Keratinocyte (primary cell): ENCODE results near the gene CHMP6. TPM values are rescaled to one million over a fixed set of nuclear protein-coding genes. Genes with fewer than 3 reads are reported as not detected.

Source experiments
- DNase-seq: peaks from one replicate; pipeline ENCODE4 v3.0.0-alpha.2; 2011; ENCODE audit warnings: low read depth, missing footprints, low spot score
- FAIRE-seq: peaks from 2 replicates; lab custom pipeline; 2011; peaks lifted over from hg19 to GRCh38; lab: Jason Lieb, UNC
- H2AFZ ChIP-seq: 2 replicates; pipeline ENCODE4 v1.6.0; 2012; ENCODE audit warnings: low read length, control low read depth, inconsistent platforms; ENCODE audit not compliant: control insufficient read depth
- H3K27ac ChIP-seq: 2 replicates; pipeline ENCODE4 v1.5.1; 2011; ENCODE audit warnings: low read length; ENCODE audit not compliant: control insufficient read depth, insufficient read depth
- H3K27me3 ChIP-seq: 3 replicates; pipeline ENCODE4 v1.6.0; 2011; ENCODE audit warnings: low read length; ENCODE audit not compliant: control insufficient read depth, insufficient read depth; ENCODE audit errors: extremely low read depth
- H3K36me3 ChIP-seq, 2 experiments: 2 replicates in 1 of 2; 3 replicates in 1 of 2; pipeline ENCODE4 v1.5.1; 2011; ENCODE audit warnings: low read length in 2 of 2, mild to moderate bottlenecking in 1 of 2; ENCODE audit not compliant: control insufficient read depth in 2 of 2, insufficient read depth in 2 of 2; ENCODE audit errors: extremely low read depth in 1 of 2
- H3K4me1 ChIP-seq: 3 replicates; pipeline ENCODE4 v1.5.1; 2011; ENCODE audit warnings: low read length; ENCODE audit not compliant: control insufficient read depth, insufficient read depth; ENCODE audit errors: extremely low read depth
- H3K4me2 ChIP-seq: 3 replicates; pipeline ENCODE4 v1.6.0; 2011; ENCODE audit warnings: low read depth, low read length; ENCODE audit not compliant: control insufficient read depth, insufficient read depth; ENCODE audit errors: extremely low read depth
- H3K4me3 ChIP-seq, 3 experiments: fragments of 200-600 bp in 1 of 3; sonication (generic) in 1 of 3; 2 replicates in 2 of 3; 3 replicates in 1 of 3; pipeline ENCODE4 v1.5.1; 2011 to 2016; ENCODE audit warnings: low read length in 3 of 3, mild to moderate bottlenecking in 3 of 3, control low read depth in 2 of 3, inconsistent platforms in 1 of 3, low read depth in 1 of 3, mixed read lengths in 1 of 3, mixed run types in 1 of 3, moderate library complexity in 1 of 3; ENCODE audit not compliant: control insufficient read depth in 2 of 3, insufficient read depth in 2 of 3; ENCODE audit errors: extremely low read depth in 1 of 3
- H3K79me2 ChIP-seq: 2 replicates; pipeline ENCODE4 v1.6.0; 2012; ENCODE audit warnings: low read length; ENCODE audit not compliant: control insufficient read depth, insufficient read depth
- H3K9ac ChIP-seq: 3 replicates; pipeline ENCODE4 v1.6.0; 2011; ENCODE audit warnings: low read length; ENCODE audit not compliant: control insufficient read depth, insufficient read depth; ENCODE audit errors: extremely low read depth
- H3K9me1 ChIP-seq: 3 replicates; pipeline ENCODE4 v1.6.0; 2011; ENCODE audit warnings: low read length; ENCODE audit not compliant: control insufficient read depth, insufficient read depth; ENCODE audit errors: extremely low read depth
- H3K9me3 ChIP-seq: 2 replicates; pipeline ENCODE4 v1.5.1; 2012; ENCODE audit warnings: low read depth, low read length; ENCODE audit not compliant: control insufficient read depth
- H4K20me1 ChIP-seq: 3 replicates; pipeline ENCODE4 v1.6.0; 2011; ENCODE audit warnings: low read length; ENCODE audit not compliant: control insufficient read depth, insufficient read depth; ENCODE audit errors: extremely low read depth
- CTCF ChIP-seq, 3 experiments: IDR thresholded peaks in 1 of 3; conservative IDR thresholded peaks in 1 of 3; optimal IDR thresholded peaks in 1 of 3; 2 replicates in 2 of 3; 3 replicates in 1 of 3; pipeline versions ENCODE3 to v1.5.1; 2011; ENCODE audit warnings: low read length in 3 of 3, mild to moderate bottlenecking in 3 of 3, moderate library complexity in 2 of 3, control low read depth in 1 of 3, inconsistent platforms in 1 of 3; ENCODE audit not compliant: insufficient read depth in 2 of 3; ENCODE audit errors: extremely low read depth in 1 of 3
- EZH2 ChIP-seq: IDR thresholded peaks from one replicate; pipeline ENCODE4 v1.6.1; 2012; ENCODE audit warnings: inconsistent platforms, mild to moderate bottlenecking, low read length, moderate library complexity
- dilution Hi-C: fragments of 300-500 bp; cut with MboI; formaldehyde crosslinking; loops from one replicate; pipeline ENCODE4 v1.7.0; 2020; ENCODE audit warnings: low sequenced_read_pairs; ENCODE audit not compliant: extremely low pct_ligation_motif_present
- polyA plus RNA-seq, 5 experiments: library from polyadenylated mRNA; depleted of rRNA in 3 of 5; stranded (reverse) in 3 of 5; stranded (forward) in 1 of 5; unstranded in 1 of 5; fragments of >200 nt; gene quantifications; 1 replicate in 1 of 5; 2 replicates in 3 of 5; 3 replicates in 1 of 5; pipeline versions ENCODE4 v1.2.1 to v1.2.3, GENCODE V29; 2011 to 2012; ENCODE audit warnings: missing spikeins in 2 of 5, low read depth in 1 of 5, low replicate concordance in 1 of 5

Gene CHMP6
- polyA plus RNA-seq, 1 donor (not counting 4 experiments of a cell fraction or from before 2014, with no cell fraction given), result 20.9 TPM

GRCh38 chr17:80990921-80991644 is 558 bp upstream of the CHMP6 start:
- DNase-seq, result no peak
- peak overlapping the region; percentile 79 for H3K4me2 ChIP-seq
- peak overlapping the region; percentile 74 to 84 (median 76) for H3K4me3 ChIP-seq
- H2AFZ ChIP-seq, result peak overlapping the region; percentile 93
- peaks cover 10% of the 10 kb centered on the region for H3K79me2 ChIP-seq
- H3K9me1 ChIP-seq, result no peaks in the 10 kb centered on the region
- H3K9ac ChIP-seq, result peak overlapping the region; percentile 76
- H3K27ac ChIP-seq, result peak overlapping the region; percentile 6
- dilution Hi-C loops, result no loop called here
- peaks cover 27% of the 10 kb centered on the region for H3K4me1 ChIP-seq
- H3K36me3 ChIP-seq, result peaks cover 3 to 5% of the 10 kb centered on the region in 2 experiments
- no peak for FAIRE-seq
- TF ChIP-seq EZH2 (no peak), CTCF (optimal IDR thresholded peaks at IDR 0.05 in 1 of 3, IDR thresholded peaks at IDR 0.05 in 1 of 3, conservative IDR thresholded peaks at IDR 0.05 in 1 of 3; ENCODE audit: extremely low read depth in 1 of 3, insufficient read depth in 2 of 3, low read length in 3 of 3) (no peak)
- H3K27me3 ChIP-seq, result peaks cover 12% of the 10 kb centered on the region
- H4K20me1 ChIP-seq, result no peaks in the 10 kb centered on the region
- H3K9me3 ChIP-seq, result no peaks in the 10 kb centered on the region

GRCh38 chr17:80992077-80992947 is 671 bp downstream of the CHMP6 start:
- Histone ChIP-seq H3K9me3 (no peaks in the 10 kb centered on the region), H3K9ac (peak overlapping the region; percentile 76), H3K79me2 (peaks cover 10% of the 10 kb centered on the region), H3K27ac (peak overlapping the region; percentile 52), H3K4me3 (peak overlapping the region; percentile 74 to 84 (median 76)), H2AFZ (peak overlapping the region; percentile 56), H3K4me2 (peak overlapping the region; percentile 89), H3K4me1 (peaks cover 27% of the 10 kb centered on the region), H3K27me3 (peaks cover 8% of the 10 kb centered on the region), H3K9me1 (no peaks in the 10 kb centered on the region), H3K36me3 (peaks cover 9 to 10% of the 10 kb centered on the region in 2 experiments), H4K20me1 (no peaks in the 10 kb centered on the region)
- dilution Hi-C loops, result no loop called here
- DNase-seq, result no peak
- TF ChIP-seq EZH2 (no peak), CTCF (optimal IDR thresholded peaks at IDR 0.05 in 1 of 3, IDR thresholded peaks at IDR 0.05 in 1 of 3, conservative IDR thresholded peaks at IDR 0.05 in 1 of 3; ENCODE audit: extremely low read depth in 1 of 3, insufficient read depth in 2 of 3, low read length in 3 of 3) (no peak)
- FAIRE-seq, result no peak
